ENCODE data around the gene CHMP1A.
"Not testable (repeated sequence)": the region's sequence is repeated elsewhere in the genome, so short reads cannot be mapped to it uniquely, and the experiment has no call there.

Gene CHMP1A

GRCh38 chr16:89661215-89661614 is 3.7 kb upstream of the CHMP1A start:
- DNase-seq = no peak

- no peak for DNase-seq
Observed at GRCh38 chr16:89660146-89660545, 2.6 kb upstream of the CHMP1A start.

- DNase-seq = no peak
Observed at GRCh38 chr16:89658221-89658879, 842 bp upstream of the CHMP1A start.

- DNase-seq = no peak
Observed at GRCh38 chr16:89656435-89657121, 930 bp downstream of the CHMP1A start.

- DNase-seq = no peak
Observed at GRCh38 chr16:89655062-89655643, 2.4 kb downstream of the CHMP1A start.

GRCh38 chr16:89653656-89654295 is 3.7 kb downstream of the CHMP1A start:
- DNase-seq = no peak

GRCh38 chr16:89651584-89651983 is 5.9 kb downstream of the CHMP1A start:
- peak in 3 of 56 donors; percentile 12 to 23 (median 18) for DNase-seq

GRCh38 chr16:89646906-89647305 is 10.6 kb downstream of the CHMP1A start:
- DNase-seq = no peak

- DNase-seq = no peak
Observed at GRCh38 chr16:89646270-89646669, 11.2 kb downstream of the CHMP1A start.

GRCh38 chr16:89645122-89645521 is 12.4 kb downstream of the CHMP1A start:
- no peak for DNase-seq

GRCh38 chr16:89643769-89644300 is 13.7 kb downstream of the CHMP1A start:
- no peak for DNase-seq

GRCh38 chr16:89642574-89642973 is 14.9 kb downstream of the CHMP1A start:
- no peak for DNase-seq

GRCh38 chr16:89641458-89642119 is 15.9 kb downstream of the CHMP1A start:
- peak in 1 of 56 donors; percentile 9 for DNase-seq

GRCh38 chr16:89639385-89639784 is 18.1 kb downstream of the CHMP1A start:
- no peak for DNase-seq

- no peak for DNase-seq
Observed at GRCh38 chr16:89638455-89638854, 19.1 kb downstream of the CHMP1A start.

- no peak for DNase-seq
Observed at GRCh38 chr16:89637379-89637778, 20.1 kb downstream of the CHMP1A start.

- DNase-seq = no peak
Observed at GRCh38 chr16:89636663-89637062, 20.8 kb downstream of the CHMP1A start.

GRCh38 chr16:89634463-89635385 is 22.8 kb downstream of the CHMP1A start:
- DNase-seq = not testable (repeated sequence)

GRCh38 chr16:89633064-89633631 is 24.4 kb downstream of the CHMP1A start:
- no peak for DNase-seq

All from amygdala (tissue), 56 donors.